Epithelial cell of esophagus (primary cell): ENCODE measurements around the gene TOX3.

Experiments
- DNase-seq: peaks from one replicate; pipeline ENCODE4 v3.0.0; 2010; ENCODE audit warnings: low read depth
- H3K4me3 ChIP-seq: 2 replicates; pipeline ENCODE4 v1.5.1; 2011; ENCODE audit warnings: mild to moderate bottlenecking, low read length, control low read depth
- CTCF ChIP-seq: IDR thresholded peaks from 2 replicates; pipeline ENCODE4 v1.5.1; 2011; ENCODE audit warnings: low read depth, mild to moderate bottlenecking, low read length, control low read depth, inconsistent platforms; ENCODE audit not compliant: insufficient read depth; ENCODE audit errors: missing control alignments

TOX3 gene

GRCh38 chr16:52407778-52408177 is 139.2 kb downstream of the TOX3 start:
- TF ChIP-seq CTCF: no peak
- peak; percentile 4 for DNase-seq
- H3K4me3 ChIP-seq: no peak overlapping the region

GRCh38 chr16:52405441-52405840 is 141.5 kb downstream of the TOX3 start:
- no peak overlapping the region for H3K4me3 ChIP-seq
- no peak for TF ChIP-seq CTCF
- DNase-seq: peak; percentile 53

GRCh38 chr16:52404546-52404945 is 142.4 kb downstream of the TOX3 start:
- no peak for TF ChIP-seq CTCF
- peak; percentile 39 for DNase-seq

GRCh38 chr16:52399116-52399515 is 147.8 kb downstream of the TOX3 start:
- no peak for DNase-seq
- TF ChIP-seq CTCF: no peak
- no peak overlapping the region for H3K4me3 ChIP-seq

More at GRCh38 chr16:52404546-52404945, 142.4 kb downstream of the TOX3 start:
- H3K4me3 ChIP-seq: no peak overlapping the region

GRCh38 chr16:52398491-52398960 is 148.4 kb downstream of the TOX3 start:
- DNase-seq: no peak
- H3K4me3 ChIP-seq: no peak overlapping the region
- TF ChIP-seq CTCF: no peak

- no peak for DNase-seq
- TF ChIP-seq CTCF: no peak
- no peak overlapping the region for H3K4me3 ChIP-seq
Measured at GRCh38 chr16:52398021-52398420, 148.9 kb downstream of the TOX3 start.

- H3K4me3 ChIP-seq: no peak overlapping the region
- DNase-seq: no peak
- no peak for TF ChIP-seq CTCF
Measured at GRCh38 chr16:52393448-52393847, 153.5 kb downstream of the TOX3 start.
